HG02623 (cell line): ENCODE data around the gene ST3GAL5.

Source experiments
- ATAC-seq: cut with Tn5 transposase; IDR thresholded peaks from one replicate; pipeline ENCODE4 v1.9.1; 2021; ENCODE audit warnings: moderate library complexity; ENCODE audit not compliant: unreplicated experiment

Gene ST3GAL5

DNA sequence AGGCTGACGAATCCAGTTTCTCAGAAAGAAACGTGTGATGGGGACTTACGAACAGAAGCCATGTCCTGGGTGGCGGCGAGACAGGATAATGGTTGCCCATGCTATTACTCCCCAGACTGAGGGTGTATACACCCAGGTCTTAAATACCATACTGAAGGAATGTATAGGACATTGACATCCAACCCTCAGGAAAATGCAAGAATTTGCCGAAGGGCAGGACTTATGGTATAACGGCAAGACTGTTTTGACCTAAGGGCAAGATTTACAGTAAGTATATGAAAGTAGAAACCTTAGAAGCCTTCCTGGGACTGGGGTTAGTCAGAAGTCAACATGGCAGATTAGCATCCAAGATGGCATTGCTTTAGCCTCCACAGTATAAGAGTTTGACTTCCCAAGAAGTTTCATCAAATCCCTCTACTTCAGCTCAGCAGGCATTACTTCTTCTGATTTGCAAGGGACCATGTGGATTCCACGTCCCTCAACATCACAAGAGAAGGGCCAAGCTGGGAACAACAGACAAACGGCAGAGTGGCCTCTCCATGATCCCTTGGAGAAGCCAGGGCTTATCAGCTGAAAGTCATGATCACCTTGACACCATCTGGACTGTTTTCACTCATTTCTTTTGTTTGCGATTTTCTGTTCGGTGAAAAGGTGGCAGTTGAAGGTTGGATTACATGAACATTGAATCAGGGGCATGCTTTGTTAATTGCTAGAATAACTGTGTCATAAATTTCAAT lies 21.1 kb downstream of the ST3GAL5 start:
- no peak for ATAC-seq

DNA sequence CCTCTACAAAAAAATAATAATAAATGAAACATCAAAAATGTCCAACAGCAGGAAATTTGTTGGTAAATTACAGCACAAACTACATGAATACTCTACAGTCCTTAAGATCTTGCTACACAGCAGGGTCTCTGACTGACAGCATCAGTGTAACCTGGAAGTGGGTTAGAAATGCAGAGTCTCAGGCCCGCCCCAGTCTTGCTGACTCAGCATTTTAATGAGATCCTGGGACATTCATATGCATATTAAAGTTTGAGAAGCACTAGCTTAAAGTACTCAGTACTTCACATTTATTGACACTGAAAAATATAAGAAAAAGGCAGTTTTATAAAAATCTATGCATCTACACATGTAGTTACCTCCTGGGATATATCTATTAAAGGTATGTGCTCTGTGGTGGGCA lies 21.7 kb downstream of the ST3GAL5 start:
- no peak for ATAC-seq

DNA sequence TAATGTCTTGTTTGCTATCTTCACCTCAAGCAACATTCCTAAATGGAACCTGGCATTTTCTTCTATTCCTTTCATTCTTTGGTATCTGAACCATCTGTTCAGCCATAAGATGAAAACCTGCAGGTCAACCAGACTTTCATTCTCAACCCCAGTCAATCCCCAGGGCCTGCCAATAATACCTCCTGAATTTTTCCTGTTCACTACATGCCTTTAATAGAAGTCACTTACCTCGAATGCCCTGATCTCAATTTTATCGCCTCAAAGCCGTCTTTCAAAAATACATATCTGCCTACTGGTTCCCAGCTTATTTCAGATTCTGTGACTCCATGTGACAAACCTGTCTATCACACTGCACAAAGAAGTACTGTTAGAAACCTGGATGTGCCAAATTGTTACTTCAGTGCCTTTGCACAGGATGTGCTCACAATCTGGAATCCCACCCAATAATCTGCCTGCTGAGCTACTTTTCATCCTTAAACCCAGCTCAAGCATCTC lies 22.6 kb downstream of the ST3GAL5 start:
- ATAC-seq, result no peak

DNA sequence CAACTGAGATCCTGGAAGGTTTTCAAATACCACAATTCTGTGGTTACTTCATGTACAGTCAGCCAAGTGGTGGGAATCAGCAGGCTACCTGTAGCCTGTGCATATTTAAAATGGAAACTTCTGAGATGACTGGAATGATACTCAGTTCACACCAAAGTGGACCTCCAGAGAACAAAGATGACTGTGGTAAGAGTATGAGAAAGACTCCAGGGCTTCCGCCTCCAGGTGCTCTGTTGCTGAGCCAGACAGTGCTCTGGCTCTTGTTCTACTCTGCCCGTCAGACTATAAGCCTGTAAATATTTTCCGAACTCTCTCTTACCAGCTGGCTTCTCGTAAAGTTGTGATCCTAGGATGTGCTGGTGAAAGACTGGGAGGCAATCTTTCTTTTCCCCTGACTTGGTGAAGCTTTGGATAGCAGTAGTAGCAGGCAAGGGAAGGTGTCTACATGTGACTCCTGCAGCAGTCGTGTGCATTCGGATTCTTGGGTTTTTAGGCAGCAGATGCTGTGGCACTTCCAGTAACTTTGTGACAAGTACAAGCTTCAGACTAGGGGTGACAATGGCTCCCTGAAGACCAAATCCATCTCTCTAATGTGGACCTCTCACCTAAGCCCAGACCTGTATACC lies 23.1 kb downstream of the ST3GAL5 start:
- peak; percentile 68 for ATAC-seq

DNA sequence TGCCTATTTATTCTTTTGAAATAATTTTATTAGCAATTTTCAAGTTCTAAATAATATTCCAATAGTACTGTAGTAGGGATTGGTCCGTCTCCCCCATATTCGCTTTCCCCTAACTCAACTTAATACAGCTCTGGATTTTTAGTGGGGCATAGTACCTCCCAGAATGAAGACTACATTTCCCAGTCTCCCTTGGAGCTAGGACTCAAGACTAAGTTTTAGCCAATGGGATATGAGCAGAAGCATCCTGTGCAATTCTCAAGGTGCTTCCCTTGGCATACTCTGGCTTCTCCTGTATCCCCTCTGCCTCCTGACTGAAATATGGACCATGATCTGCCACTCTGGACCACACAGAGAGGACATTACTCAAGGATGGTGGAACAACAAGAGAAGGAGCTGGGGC lies 24.1 kb downstream of the ST3GAL5 start:
- no peak for ATAC-seq

DNA sequence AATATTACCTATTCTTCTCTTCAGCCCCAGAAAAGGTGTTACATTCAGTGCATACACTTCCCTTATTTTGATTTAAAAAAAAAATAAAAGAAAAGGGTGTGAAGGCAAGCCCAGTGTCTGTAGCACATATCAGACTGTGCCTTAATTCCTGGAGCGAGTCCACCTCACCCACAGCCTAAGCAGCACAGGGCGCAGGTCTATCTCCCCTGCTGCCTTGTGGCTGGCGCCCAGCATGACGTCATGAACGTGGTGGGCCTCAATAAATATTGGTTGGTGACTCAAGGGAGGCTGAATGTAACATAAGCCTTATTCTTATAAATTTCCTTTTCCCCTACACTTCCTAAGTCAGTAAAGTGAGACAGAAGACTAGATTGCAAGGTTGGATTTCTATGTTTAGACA lies 26.4 kb downstream of the ST3GAL5 start:
- no peak for ATAC-seq

DNA sequence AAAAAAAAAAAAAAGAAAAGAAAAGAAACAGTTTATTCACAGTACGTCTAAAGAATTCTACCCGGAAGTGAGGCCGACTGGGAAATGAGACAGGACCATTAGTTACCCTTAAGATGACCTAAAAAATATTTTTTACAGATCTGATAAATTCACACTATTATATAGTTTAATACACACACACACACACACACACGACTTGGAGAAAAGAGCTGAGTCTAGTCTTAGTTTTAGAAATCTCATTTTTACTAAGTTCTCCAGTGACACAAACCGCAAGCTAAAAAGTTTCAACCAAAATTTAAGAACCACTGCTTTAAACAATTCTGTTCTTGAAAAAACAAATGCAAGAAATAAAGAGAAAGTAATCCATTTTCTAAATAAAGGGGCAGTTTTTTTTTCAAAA lies 27.1 kb downstream of the ST3GAL5 start:
- no peak for ATAC-seq

DNA sequence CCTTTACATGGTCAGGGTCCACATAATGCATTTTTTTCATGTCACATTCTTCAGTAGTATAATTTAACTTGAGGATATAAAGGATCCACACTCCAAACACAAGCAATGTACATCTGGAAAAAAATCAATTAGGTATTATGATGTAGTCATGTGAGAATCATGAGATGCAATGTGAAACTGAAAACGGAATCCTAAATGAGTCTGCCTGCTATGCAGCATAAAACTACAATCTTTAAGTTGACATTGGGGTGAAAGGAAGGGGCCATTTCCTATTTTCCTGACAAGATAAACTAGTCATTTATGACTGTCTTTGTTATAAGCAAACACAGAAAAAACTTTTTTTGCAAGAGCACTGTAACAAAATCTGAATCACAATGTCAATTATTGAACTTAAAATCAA lies 27.6 kb downstream of the ST3GAL5 start:
- ATAC-seq, result peak; percentile 54

DNA sequence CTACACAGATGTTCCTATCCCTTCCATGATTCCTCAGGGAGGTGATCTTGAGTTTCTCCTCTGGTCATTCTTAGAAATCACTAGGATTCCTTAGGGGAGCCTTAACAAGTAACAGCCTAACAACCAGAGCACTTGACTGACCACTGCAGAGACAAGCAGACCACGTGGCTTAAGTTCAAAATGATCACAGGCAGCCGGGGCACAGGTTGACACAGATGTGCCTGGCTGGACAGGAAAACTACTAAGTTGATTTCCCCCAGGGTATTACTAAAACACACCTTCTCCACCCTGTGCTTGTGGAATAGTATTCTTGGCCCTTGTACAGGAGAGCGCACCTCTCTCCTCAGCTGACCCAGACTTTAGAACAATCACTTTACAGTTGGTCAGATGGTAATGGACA lies 29.9 kb downstream of the ST3GAL5 start:
- no peak for ATAC-seq

DNA sequence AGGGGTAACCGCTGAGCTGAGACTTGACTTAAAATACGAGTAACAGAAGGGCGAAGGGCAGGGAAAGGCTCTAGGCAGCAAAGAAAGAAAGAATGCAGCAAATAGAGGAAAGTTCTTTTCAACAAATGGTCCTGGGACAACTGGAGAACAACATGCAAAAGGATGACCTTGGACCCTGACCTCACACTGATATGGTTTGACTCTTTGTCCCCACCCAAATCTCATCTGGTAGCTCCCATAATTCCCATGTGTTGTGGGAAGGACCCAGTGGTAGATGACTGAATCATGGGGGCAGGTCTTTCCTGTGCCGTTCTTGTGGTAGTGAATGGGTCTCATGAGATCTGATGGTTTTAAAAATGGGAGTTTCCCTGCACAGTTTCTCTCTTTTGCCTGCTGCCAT lies 33.9 kb downstream of the ST3GAL5 start:
- no peak for ATAC-seq

DNA sequence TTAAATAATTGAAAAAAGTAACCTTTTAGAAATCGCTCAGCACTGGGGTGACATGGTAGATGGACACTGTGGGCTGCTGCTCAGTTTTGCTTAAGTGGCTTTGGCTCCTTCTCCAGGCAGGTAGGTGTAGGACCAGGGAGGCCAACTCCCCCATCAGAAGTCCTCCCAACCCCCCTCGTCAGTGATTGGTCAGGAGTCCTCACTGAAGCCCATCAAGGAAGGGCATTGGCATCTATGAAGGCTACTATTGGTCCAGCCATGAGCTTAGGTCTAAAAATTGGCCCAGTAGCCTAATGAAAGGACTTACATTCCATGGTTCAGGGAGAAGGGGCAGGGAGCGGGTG lies 34.7 kb downstream of the ST3GAL5 start:
- ATAC-seq, result peak; percentile 4

DNA sequence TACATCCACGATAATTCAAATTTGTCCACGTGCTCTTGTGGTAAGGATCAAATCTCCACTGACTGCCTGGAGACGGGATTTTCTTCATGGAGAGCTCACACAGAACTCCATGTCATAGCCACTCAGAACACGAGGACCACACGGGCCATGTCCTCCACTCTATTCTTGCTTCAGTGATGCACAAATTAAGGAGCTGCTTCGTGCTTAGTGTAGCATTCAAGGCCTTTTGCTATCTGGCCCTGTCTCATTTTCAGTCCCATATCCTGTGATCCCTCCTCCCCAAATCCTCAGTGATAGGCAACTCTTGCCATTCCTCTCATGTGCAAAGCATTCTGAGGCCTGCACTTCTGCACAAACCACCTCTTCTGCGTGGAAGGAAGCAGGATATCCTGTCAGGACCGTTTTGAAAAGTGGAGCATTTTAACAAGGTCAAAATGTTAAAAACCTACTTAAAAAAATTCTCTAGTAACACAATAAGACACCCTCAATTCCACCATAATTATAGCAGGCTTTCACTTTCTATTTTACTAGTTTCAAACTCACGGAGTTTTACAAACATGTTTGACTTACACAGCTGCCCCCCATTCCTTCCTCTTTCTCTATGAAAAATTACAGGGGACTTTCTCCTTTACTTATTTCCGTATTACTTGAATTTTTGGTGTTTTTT lies 35.2 kb downstream of the ST3GAL5 start:
- peak; percentile 40 for ATAC-seq

DNA sequence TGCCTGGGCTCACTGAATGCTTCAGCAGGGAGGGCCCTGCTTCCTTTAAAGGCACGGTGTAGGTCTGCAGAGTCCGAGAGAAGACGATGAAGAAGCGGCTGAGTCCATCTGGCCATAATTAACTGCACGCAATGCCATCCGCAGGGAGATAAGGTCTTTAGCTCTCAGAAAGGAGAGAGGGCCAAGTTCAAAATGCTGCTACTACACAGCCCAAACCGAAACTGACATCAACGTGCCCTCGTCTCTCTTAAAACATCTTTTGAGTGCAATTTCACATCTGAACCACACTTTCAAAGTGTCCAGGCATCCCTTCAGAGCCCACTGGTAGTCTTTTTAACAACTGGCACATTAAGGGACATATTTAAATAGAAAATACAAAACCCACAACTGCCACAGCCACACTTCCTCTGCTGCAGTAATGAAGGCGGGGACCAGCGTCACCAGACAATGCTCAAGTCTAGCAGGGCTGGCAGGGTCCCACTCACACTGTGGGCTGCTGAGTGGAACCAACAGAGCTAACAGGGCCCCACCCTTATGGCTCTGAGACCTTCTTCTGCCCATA lies 35.8 kb downstream of the ST3GAL5 start:
- ATAC-seq, result peak; percentile 72

DNA sequence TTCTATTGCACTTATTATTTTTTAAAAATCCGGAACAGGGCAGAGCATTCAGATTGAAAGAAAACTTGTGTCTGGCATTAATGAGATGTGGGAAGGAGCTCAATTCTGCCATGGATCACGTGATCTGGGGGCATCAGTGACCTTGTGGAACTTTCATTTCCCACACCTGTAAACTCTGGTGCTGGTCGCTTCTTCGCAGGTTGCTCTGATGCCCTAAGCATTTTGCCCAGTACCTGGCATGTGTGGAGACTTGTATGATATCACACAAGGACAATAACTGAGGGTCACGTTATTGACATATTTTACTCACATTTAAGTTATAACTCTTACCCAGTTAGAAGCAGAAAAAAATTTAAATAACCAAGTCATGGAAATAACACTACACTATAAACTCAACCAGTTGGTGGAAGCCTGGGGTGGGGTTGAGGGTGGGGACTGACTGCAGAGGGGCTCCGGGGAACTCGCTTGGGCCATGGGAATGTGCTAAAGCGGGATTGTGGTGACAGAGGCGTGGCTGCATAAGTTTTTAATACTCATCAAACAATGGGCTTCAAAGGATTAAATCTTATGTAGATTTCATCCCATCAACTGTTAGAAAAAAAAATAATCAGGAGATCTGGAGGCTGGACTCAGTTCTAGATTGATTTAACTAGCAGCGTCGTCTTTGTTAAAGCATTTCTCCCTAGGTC lies 36.5 kb downstream of the ST3GAL5 start:
- no peak for ATAC-seq

DNA sequence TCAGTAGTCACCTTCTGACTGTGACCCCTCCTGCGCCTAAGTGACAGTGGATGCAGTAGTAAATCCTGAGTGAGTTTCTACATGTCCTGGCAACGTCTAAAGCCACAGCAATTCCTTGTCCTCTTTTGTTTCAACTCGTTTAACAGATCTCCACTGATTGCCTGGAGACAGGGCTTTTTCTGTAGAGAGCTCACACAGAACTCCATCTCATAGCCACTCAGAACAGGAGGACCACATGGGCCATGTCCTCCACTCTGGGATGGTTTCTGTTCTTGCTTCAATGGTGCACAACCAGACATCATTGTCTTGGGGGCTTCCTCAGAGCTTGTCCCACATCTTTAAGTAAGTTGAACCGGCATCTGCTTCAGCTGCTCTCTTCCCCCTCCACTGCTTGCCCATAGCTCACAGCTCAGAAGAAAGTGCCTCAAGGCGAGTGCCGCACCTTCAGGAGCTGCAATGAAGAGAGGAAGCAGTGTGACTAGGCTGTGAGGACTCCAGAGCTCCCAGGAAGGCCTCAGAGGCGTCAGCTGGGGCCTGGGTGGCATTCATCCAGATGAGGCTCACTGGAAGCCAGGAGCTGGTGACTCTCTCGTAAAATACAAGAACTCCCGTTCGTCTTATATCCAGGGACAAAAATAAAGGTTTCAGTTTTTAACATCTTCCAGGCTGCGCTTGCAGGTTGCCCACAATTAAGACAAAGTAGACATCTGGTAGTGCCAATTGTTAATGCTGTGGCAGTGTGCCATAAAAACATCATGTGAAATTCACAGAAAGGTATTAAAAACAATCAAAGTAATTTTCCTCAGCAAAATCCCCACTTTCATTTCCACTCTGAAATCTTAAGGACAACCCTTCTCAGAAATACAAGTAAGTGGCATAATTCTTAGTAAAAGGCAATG lies 37.3 kb downstream of the ST3GAL5 start:
- no peak for ATAC-seq

DNA sequence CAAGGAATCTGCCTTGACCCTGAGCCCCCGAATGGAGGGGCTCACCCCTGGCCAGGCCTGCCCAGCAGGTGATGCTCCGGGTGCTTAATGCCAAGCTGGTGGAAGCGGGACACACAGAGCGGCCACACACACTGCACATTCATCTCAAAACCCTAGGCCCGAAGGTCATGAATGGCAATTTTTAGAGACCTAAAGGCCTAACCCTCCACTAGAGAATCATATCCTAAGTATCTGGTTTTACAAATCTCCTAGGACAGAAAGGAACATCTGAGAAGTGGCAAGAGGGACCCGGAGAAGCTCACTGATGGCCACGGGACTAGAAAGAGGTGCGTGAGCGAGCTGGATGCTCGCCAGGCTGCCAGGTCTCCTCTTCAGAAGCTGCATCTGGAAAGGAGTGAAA lies 38.3 kb downstream of the ST3GAL5 start:
- ATAC-seq, result no peak

DNA sequence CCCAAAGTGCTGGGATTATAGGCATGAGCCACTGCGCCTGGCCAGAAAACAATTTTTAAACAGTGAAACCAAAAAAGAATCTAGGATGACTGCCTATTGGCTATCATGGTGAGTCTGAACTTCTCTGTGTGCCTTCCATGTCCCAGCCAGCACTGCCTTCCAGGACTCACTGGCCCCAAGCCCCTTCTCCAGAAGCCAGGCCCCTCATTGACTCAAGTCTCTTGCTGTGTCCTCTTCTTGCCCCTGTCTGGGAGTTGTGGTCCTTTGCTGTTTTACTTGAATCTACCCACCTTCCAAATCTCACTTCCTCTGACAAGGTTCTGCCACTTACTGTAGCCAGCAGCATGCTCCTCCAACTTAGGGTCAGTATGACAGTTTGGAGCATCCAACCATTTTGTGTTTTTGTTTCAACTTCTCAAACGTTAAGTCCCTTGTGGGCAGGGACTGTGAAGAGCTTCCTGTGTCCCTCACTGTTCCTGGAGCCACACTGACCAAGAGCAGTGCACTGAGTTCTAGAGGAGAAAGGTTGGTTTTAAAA lies 41.7 kb downstream of the ST3GAL5 start:
- no peak for ATAC-seq

DNA sequence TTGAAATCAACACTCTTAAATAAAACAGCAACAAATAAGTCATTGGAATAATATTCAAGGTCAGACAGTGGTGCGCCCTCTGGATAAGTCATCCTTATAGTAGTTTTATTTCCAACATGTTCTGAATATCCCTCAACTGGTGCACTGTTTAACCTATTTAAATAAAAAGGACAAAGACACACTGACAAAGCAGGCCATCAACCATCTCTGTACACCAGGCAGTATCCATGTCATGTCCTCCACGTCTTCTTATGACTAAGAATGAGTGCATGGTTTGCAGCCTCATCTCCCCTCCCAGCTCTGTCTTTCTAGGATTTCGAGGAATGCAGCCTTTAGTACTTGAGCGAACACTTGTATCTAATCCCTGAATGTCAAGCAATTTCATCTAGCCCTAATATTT lies 42.4 kb downstream of the ST3GAL5 start:
- ATAC-seq, result no peak

DNA sequence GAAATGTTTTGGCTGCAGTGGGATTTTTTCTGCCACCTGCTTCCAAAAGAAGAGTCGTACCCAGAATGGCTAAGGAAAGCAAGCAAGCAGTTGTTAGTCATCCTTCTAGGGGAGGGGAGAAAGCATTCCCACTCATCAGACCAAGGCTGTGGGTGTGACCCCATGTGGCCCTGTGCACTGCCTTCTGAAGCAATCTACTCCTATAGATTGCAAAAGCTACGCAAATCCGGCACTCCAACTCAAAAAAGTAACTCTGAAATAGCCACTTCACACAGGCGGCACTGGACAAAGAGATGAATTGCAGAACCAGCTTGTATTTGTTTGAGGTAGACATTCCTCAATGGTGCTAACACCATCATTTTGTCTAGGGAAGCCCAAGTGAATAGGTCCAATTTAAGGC lies 44.3 kb downstream of the ST3GAL5 start:
- no peak for ATAC-seq

DNA sequence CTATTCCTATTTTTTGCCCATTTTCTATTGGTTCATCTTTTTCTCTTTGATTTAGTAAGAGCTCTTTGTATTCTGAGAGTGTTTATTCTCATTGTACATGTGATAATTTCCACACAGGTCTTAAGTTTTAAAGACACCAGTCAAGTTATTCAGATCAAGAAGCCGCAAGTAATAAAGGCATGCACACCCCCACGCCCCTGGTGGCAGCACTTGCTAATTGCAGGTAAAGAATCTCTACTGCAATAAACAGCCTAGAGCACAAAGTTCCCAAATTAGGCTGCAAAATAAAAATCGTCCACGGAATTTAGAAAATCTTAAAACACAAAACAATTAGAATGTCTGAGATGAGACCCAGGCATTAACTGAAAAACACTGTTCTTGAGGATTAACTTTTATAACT lies 45.2 kb downstream of the ST3GAL5 start:
- ATAC-seq, result no peak
